GM18873 (cell line): ENCODE data around the gene ATP8A2.
"Not testable (repeated sequence)": the region's sequence is repeated elsewhere in the genome, so short reads cannot be mapped to it uniquely, and the experiment has no call there.

Source experiments
- ATAC-seq: cut with Tn5 transposase; IDR thresholded peaks from one replicate; pipeline ENCODE4 v1.9.1; 2021; ENCODE audit warnings: mild to moderate bottlenecking, moderate library complexity, moderate number of reproducible peaks; ENCODE audit not compliant: unreplicated experiment, low FRiP score

The ATP8A2 gene

DNA sequence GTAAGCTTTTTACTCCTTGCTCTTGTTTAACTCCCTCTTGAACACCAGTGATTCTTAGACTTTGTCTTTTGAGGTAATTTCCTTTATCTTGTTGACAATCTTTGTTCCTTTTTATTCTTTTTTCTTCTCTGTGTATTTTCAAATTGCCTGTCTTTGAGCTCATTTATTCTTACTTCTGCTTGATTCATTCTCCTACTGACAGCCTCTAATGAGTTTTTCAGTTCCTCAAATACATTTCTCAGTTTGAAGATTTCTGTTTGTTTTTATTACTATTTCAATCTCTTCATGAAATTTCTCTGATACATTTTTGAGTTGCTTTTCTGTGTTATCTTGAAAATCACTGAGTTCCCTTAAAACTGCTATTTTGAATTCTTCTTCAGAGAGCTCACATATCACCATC, 154.1 kb downstream of the ATP8A2 start:
- ATAC-seq = no peak

GRCh38 chr13:25528266-25528665, 156.5 kb downstream of the ATP8A2 start:
- ATAC-seq = no peak

GRCh38 chr13:25529425-25529824, 157.7 kb downstream of the ATP8A2 start:
- ATAC-seq = no peak

GRCh38 chr13:25538276-25538675, 166.5 kb downstream of the ATP8A2 start:
- no peak for ATAC-seq

GRCh38 chr13:25541434-25542123, 169.8 kb downstream of the ATP8A2 start:
- no peak for ATAC-seq

GRCh38 chr13:25548991-25549390, 177.2 kb downstream of the ATP8A2 start:
- not testable (repeated sequence) for ATAC-seq

DNA sequence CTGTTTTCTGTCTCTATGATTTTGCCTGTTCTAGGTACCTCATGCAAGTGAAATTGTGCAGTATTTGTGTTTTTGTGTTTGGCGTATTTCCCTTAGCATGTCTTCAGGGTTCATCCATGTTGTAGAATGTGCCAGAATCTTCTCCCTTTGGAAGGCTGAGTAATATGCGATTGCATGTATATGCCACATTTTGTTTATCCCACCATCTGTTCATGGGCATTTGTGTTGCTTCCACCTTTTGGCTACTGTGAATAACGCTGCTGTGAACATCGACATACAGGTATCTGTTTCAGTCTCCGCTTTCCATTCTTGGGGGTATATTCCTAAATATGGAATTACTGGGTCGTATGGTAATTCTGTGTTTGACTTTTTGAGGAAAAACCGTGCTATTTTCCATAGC, 190.0 kb downstream of the ATP8A2 start:
- no peak for ATAC-seq

DNA sequence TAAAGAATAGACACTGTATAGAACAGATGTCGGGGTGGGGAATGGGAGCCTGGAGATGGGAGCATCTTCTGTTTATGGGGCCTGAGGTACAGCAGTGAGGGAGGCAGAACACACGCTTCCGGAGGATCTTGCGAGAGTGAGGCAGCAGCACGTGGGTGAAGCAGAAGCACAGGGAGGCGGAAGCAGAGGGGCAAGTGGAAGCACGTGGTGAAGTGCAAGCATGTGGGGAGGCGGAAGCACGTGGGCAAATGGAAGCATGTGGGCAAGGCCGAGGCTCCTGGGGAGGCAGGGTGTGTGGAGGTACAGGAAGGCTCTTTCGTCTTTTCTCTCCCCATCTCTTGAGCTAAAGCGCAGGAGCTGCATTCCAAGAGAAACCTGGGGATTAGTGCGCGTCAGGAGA, 198.4 kb downstream of the ATP8A2 start:
- no peak for ATAC-seq

DNA sequence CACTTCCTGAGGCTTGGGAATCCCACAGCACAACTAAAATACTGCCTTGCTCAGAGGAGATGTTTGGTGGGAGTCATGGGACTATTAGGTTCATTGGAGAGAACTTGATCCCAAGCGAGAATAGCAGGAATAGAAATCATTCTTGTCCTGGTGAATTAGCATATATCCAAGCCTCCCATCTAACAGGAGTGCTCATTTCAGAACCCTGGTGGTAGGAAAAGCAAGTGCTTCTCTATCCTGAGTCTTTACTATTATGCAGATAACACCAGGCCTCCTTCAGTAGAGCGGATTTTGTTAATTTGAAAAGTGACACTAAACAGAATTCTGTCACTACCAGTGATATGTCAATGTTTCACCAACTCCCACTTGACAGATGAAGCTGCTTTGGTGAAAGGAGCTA, 199.5 kb downstream of the ATP8A2 start:
- ATAC-seq = no peak

DNA sequence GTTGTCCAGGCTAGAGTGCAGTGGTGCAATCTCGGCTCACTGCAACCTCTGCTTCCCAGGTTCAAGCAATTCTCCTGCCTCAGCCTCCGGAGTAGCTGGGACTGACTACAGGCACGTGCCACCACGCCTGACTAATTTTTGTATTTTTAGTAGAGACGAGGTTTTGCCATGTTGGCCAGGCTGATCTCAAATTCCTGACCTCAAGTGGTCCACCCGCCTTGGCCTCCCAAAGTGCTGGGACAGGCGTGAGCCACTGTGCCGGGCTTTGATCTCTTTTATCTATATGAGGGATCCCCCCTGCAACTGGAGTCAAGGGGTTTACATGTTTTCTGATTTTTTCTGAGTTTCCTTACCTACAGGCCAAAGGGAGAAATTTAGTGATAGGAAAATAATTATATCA, 200.4 kb downstream of the ATP8A2 start:
- ATAC-seq = not testable (repeated sequence)

DNA sequence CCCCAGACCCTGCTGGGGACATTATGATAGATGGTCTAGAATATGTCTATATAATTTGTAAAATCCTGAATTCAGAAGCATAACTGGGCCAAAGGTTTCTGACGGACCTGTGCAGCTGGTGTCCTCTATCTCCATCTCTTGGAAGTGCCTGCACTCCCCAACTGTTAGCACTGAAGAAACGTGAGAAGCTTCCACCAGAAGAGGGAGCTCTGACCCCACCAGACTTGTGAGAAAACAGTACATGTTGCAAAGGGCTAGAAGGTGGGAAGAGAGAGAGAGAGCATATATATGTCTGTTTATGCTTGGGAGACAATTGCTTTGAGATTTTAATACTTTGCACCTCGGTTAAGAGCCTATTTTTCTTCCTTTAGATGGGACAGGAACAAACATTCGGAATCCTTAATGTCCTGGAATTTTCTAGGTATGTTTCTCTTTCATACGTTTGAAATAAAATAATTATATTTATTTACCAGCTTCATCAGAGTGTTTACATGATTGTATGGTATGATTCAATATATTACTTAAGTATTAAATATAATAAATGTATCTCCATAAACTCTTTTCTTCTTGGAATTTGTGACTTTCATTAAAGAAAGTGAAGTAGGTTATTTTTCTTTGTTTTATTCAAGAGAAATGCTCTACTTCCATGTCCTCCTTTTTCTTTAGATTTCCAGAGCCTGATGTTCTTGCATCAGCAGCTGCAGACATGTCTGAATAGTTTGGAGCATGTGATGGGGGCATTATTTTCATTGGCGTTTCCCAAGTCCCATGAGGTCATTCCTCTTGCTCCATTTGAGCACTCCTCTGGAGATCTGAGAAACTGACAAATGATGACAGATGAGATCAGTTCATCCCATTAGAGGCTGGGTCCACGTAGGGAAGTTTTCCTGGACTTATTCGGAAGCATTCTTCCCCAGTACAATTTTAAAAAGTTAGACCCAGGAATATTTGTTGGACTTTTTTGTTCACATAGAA, 202.9 kb downstream of the ATP8A2 start:
- ATAC-seq = no peak

- no peak for ATAC-seq
Measured at GRCh38 chr13:25575562-25575961, 203.8 kb downstream of the ATP8A2 start.

DNA sequence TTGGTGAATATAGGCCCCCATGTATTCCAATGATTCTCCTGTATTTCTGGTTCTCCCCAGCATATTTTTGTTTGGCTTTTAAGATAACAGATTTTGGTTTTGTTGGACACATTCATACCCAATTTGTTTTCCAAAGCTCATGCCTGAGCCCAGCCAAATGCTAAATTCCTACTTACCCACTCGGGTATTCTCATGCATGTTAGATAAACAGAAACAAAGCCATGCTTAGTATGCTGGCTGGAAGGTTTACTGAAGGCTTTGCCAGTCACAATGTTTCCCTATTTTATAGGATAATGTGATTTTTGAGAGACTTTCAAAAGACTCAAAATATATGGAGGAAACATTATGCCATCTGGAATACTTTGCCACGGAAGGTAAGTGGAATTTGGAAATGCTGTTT, 206.8 kb downstream of the ATP8A2 start:
- no peak for ATAC-seq

DNA sequence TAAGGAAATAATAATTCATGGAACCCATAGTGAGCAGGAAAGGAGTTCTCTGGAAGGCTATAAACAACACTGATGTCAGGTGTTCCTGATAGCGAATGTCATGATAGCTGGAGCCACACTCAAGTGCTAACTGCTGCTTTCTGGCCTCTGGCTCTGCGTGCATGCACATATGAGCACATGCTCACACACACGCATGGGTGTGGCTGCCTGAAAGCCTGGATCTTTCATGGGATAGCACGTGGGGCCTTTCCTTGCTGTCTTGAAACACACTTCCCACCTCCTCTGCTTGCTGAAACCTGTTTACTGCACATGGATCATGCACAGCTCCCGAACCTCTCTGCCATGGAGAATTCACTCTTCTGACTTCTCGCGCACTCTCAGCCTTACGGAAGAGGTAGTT, 207.4 kb downstream of the ATP8A2 start:
- no peak for ATAC-seq

- no peak for ATAC-seq
Measured at GRCh38 chr13:25581351-25581750, 209.6 kb downstream of the ATP8A2 start.

- ATAC-seq = no peak
Measured at GRCh38 chr13:25584087-25584486, 212.3 kb downstream of the ATP8A2 start.

GRCh38 chr13:25585000-25585399, 213.2 kb downstream of the ATP8A2 start:
- no peak for ATAC-seq

DNA sequence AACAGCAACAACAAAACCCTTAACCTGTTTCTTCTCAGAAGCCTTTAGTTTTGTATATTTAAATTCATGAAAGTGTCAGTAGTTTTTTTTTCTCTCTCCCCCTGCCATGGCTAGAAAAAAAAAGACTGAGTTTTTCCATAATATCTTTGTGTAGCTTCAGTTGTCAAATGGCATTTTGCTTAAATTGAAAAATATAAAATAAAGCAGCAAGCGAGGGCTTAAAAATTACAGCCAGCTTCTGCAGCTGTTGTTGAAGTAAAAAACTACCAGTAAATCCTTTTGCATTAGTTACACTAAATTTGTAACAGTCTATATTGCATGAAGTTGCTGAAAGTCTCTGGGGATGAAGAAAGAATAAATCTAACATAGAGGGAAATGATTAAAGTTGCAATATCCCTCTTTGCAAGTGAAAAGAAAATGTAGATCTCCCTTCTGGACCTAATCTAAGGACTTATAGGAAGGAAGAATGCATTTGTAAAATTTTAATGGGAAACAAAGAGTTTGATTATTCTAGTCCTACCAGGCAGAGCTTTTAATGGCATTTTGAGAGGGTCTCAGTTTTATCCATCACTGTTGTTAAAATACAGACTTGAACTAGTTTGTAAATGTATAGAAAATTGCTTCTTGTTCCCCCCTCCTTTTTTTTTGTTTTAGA, 215.7 kb downstream of the ATP8A2 start:
- no peak for ATAC-seq

GRCh38 chr13:25588336-25589060, 216.7 kb downstream of the ATP8A2 start:
- no peak for ATAC-seq

GRCh38 chr13:25598421-25598820, 226.6 kb downstream of the ATP8A2 start:
- no peak for ATAC-seq
